Erythroblast (primary cell): Measurements from ENCODE around the gene TENM4.
"Not testable (repeated sequence)": the region's sequence is repeated elsewhere in the genome, so short reads cannot be mapped to it uniquely, and the experiment has no call there.

Source experiments
- DNase-seq, 2 experiments: peaks; one replicate each; lab custom pipeline; 2025; lab: John Stamatoyannopoulos, UW
- GATA1 ChIP-seq: IDR thresholded peaks from 2 replicates; pipeline ENCODE4 v1.6.1; 2011; ENCODE audit warnings: low read depth, mild to moderate bottlenecking, control low read depth, low read length, moderate library complexity
- POLR2A ChIP-seq: IDR thresholded peaks from 2 replicates; pipeline ENCODE4 v1.6.1; 2011; ENCODE audit warnings: mild to moderate bottlenecking, low read length

Gene TENM4

DNA sequence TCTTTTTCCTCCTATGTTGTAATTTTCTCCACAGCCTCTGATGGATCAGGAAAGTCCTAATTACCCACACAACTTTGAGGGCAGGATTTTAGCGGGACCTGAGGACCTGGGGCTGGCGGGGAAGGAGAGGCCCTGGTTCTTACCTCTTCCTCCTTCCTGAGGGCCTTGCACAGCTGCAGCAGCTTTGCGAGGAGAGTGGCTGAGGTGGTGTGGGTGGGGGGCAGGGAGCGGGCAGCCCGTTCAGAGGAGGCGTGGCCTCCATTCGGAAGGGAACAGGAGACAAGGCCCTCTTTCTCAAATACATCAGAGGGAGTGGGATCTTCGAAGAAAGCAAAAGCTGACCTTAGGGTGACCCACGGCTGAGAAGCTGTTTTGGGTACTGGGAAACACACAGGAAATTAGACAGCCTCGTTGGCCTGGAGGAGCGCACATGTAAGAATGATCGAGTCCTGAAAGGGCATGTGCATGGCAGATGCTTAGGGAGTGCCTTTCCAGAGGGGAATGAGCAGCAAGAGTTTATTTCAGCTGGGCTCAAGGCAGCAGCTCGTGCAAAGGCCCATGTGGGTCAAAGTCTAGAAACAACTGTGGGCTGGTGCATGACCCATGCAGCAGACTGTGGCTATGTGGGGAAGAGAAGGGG is 789.6 kb downstream of the TENM4 start:
- no peak for DNase-seq
- TF ChIP-seq POLR2A = no peak
- TF ChIP-seq GATA1 = no peak

GRCh38 chr11:78649361-78650215 is 791.2 kb downstream of the TENM4 start:
- TF ChIP-seq GATA1 (no peak), POLR2A (no peak)
- DNase-seq = no peak

DNA sequence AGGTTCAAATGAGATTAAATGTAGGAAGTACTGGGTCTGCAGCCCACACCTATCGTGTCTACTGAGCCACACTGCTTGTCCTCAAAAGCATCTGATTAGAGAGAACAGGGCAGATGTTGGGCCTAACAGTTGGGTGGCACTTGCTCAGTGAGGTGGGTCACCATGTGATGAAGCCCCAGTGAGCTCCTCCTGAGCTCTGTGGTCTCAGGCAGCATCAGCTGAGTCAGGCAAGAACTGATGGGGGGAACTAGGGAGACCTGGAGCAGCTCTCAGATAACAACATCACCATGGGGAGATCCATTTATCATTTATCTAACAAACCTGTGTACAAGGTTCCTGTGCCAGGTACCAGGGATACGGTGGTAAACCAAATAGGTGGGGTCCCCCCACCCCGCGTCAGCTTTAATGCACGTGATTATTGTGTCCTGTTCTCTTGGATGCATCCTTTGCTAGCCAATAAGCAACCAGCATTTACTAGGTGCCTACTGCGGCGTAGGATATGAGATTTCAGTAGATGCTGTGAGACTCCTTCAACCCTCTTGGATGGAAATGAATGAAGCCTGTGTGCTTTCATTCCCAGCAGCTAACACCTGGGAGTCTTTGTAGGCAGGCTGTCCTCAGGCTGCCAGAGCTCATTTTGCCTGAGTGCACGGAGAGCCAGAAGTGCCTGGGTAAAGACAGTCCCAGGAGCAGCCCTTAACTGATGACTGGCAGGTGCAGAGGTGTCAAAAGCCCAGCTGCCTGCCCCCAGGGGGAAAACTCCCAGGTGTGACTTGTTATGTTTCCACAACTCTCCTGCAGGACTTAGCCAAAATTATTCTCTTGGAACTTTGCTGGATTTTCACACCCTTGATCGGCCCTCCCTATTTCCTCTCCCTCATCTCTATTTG is 792.6 kb downstream of the TENM4 start:
- DNase-seq = no peak
- no peak for TF ChIP-seq GATA1
- no peak for TF ChIP-seq POLR2A

GRCh38 chr11:78647266-78647915 is 793.4 kb downstream of the TENM4 start:
- no peak for TF ChIP-seq GATA1
- no peak for TF ChIP-seq POLR2A
- no peak for DNase-seq

GRCh38 chr11:78646564-78647185 is 794.2 kb downstream of the TENM4 start:
- no peak for TF ChIP-seq POLR2A
- TF ChIP-seq GATA1 = no peak
- peak; percentile 50 to 71 for DNase-seq

DNA sequence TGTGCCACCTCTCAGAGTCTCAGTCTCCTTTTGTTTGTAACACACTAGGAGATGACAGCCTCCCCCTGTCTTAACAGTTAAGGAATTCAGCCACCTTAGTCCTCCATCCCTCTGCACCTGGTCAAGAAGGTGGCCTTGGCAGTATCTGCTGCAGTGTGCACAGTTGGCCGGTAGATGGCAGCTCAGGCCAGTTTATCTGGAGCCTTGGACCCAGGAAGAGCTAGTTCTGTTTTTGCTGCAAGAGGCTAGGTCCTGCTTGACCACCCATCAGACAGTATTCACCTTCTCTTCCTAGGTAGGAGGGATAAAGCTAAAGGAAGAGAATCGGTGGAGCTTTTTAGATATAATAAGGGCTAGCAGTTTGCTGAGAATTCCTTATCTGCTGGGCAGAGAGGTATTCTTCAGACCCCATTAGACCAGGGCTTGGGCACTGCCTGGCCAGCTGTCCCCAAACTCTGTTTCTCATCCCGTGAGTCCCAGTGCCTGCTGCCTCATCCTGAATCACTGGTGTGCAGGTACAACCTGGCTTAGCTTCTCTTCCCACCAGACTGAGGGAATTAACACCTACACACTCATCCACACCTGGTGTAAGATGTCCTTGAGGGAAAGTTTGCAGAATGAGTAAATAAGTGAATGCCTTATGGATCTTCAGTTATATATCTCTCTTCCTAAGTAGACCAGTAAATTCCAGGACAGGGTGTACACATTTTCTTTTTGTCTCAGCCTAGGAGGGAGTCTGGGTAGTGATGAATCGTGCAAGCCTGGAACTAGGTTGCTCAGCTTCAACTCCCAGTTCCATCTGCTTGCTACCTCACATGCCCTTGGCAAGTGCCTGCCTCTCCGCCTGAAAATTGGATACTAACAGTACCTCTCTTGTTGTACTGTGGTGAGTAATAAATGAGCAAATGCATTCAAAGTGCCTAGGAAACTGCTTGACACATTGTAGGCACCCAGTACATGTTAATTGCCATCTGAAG is 795.3 kb downstream of the TENM4 start:
- no peak for TF ChIP-seq POLR2A
- TF ChIP-seq GATA1 = no peak
- peak; percentile 69 to 86 for DNase-seq

DNA sequence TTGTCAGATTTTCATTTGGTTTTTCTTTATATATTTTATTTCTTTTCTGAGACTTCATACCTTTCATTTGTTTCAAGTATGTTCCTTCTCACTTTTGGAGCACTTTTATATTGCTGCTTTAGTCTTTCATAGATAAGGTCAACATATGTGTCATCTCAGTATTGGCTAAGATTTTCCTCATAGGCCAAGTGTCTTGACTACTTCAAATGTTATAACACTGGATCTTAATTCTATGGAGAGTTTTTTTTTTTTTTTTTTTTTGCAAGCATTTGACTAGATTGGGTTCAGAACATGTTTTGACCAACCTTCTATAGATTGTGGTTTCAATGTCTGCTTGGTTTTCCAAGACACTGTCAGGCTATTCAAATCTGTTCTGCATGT is 797.2 kb downstream of the TENM4 start:
- no peak for DNase-seq
- no peak for TF ChIP-seq GATA1
- TF ChIP-seq POLR2A = no peak

DNA sequence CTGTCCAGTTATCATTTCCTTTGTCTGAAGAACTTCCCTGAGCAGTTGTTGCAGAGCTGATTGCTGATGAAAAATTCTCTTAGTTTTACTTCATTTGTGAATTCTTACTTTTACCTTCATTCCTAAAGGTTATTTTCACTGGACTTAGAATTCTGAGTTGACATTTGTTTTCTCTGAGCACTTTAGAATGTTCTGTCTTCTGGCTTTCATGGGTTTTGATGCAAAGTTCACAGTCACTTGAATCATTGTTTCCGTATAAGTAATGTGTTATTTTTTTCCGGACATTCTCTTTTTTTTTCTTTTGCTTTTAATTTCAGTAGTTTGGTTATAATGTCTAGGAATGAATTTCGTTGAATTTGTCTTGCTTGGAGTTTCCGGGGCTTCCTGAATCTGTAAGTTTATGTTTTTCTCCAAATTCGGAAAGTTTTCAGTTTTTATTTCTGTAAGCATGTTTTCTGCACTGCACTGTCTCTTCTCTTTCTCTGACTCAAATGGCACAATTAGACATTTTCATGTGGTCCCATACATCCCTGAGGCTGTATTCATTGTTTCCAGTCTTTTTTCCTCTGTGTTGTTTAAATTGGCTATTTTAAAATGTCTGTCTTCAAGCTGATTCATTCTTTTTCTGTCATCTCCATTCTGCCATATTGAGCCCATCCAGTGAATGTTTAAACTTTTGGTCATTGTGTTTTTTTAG is 797.7 kb downstream of the TENM4 start:
- no peak for DNase-seq
- TF ChIP-seq GATA1 (no peak), POLR2A (no peak)

DNA sequence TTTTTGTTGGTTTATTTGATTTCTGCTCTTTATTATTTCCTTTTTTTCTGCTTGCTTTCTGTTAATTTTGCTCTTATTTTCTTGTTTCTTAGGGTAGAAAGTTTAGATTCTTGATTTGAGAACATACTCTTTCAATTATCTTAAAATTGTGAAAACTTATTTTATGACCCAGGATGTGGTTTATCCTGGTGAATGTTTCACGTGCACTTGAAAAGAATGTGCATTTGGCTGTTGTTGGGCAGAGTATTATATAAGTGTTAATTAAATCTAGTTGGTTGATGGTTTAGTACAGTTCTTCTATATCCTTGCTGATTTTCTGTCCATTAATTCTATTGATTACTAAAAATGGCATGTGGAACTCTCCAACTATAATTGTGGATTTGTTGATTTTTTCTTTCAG is 799.3 kb downstream of the TENM4 start:
- no peak for DNase-seq
- TF ChIP-seq GATA1 (no peak), POLR2A (no peak)

- DNase-seq = no peak
- TF ChIP-seq POLR2A (no peak), GATA1 (no peak)
Observed at GRCh38 chr11:78638704-78639380, 802.0 kb downstream of the TENM4 start.

DNA sequence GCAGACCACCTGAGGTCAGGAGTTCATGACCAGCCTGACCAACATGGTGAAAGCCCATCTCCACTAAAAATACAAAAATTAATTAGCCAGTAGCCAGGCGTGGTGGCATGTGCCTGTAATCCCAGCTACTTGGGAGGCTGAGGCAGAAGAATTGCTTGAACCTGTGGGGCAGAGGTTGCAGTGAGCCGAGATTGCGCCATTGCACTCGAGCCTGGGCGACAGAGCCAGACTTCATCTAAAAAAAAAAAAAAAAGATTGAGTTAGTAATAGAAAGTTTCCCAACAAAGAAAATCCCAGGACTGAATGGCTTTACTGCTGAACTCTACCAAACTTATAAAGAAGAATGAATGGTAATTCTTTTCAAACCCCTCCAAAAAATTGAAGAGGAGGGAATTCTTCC is 803.3 kb downstream of the TENM4 start:
- not testable (repeated sequence) for DNase-seq
